HG03097 (cell line): Measurements from ENCODE around the gene ABHD6.
A peak's percentile ranks its signal among the peaks of the same experiment; 100 is the strongest.
"Not testable (repeated sequence)": the region's sequence is repeated elsewhere in the genome, so short reads cannot be mapped to it uniquely, and the experiment has no call there.

ENCODE experiments used
- ATAC-seq: cut with Tn5 transposase; IDR thresholded peaks from one replicate; pipeline ENCODE4 v1.9.1; 2021; ENCODE audit not compliant: unreplicated experiment, low FRiP score

Gene ABHD6

GRCh38 chr3:58207954-58208353 is 29.6 kb upstream of the ABHD6 start:
- ATAC-seq = no peak

GRCh38 chr3:58209933-58210332 is 27.7 kb upstream of the ABHD6 start:
- ATAC-seq = no peak

- ATAC-seq = no peak
Observed at GRCh38 chr3:58210761-58211460, 26.7 kb upstream of the ABHD6 start, which contains the start of gene DNASE1L3. Gene DNASE1L3 (minus strand): TSS chr3:58210972. CDS start chr3:58210906, 66 bp downstream.

GRCh38 chr3:58214484-58215316 is 22.9 kb upstream of the ABHD6 start:
- ATAC-seq = peak; percentile 67

- no peak for ATAC-seq
Observed at GRCh38 chr3:58215317-58216025, 22.1 kb upstream of the ABHD6 start.

- no peak for ATAC-seq
Observed at GRCh38 chr3:58216496-58217195, 20.9 kb upstream of the ABHD6 start.

- peak; percentile 49 for ATAC-seq
Observed at GRCh38 chr3:58217209-58217811, 20.3 kb upstream of the ABHD6 start.

- ATAC-seq = no peak
Observed at GRCh38 chr3:58218904-58219303, 18.7 kb upstream of the ABHD6 start.

GRCh38 chr3:58222161-58222724 is 15.3 kb upstream of the ABHD6 start:
- ATAC-seq = no peak

GRCh38 chr3:58223855-58224254 is 13.7 kb upstream of the ABHD6 start:
- no peak for ATAC-seq

GRCh38 chr3:58227933-58228332 is 9.7 kb upstream of the ABHD6 start:
- ATAC-seq = not testable (repeated sequence)

GRCh38 chr3:58230876-58231552 is 6.6 kb upstream of the ABHD6 start:
- ATAC-seq = no peak

GRCh38 chr3:58231666-58232065 is 5.9 kb upstream of the ABHD6 start:
- no peak for ATAC-seq

GRCh38 chr3:58234516-58234931 is 3.1 kb upstream of the ABHD6 start:
- ATAC-seq = no peak

GRCh38 chr3:58235970-58236369 is 1.6 kb upstream of the ABHD6 start:
- no peak for ATAC-seq

GRCh38 chr3:58236527-58237237 is 910 bp upstream of the ABHD6 start:
- no peak for ATAC-seq

GRCh38 chr3:58237941-58238681 is 519 bp downstream of the ABHD6 start:
- ATAC-seq = peak; percentile 17

- ATAC-seq = no peak
Observed at GRCh38 chr3:58238830-58239229, 1.2 kb downstream of the ABHD6 start.
